ENCODE measurements around the gene UBA7. TPM values are rescaled to one million over a fixed set of nuclear protein-coding genes. Genes with fewer than 3 reads are reported as not detected.

The UBA7 gene
- total RNA-seq, 1 experiment from 2014 or later, result 0.85 TPM

- no CpG with 5 or more reads among the region's 3 CpGs for WGBS (ENCODE audit: extremely low coverage, insufficient read length, low lambda C conversion rate)
- H2BK120ac ChIP-seq (ENCODE audit: low read depth, low read length, poor library complexity, severe bottlenecking), result no peak overlapping the region
- no peak overlapping the region for H2BK12ac ChIP-seq (ENCODE audit: insufficient read length, low read depth, low read length)
- H4K91ac ChIP-seq (ENCODE audit: insufficient read length, low read depth, low read length), result no peak overlapping the region
- no peak overlapping the region for H3K56ac ChIP-seq (ENCODE audit: insufficient read length, low read depth, low read length)
- no peak overlapping the region for H2AFZ ChIP-seq (ENCODE audit: low read length)
- H4K20me1 ChIP-seq (ENCODE audit: control insufficient read depth, insufficient read depth, insufficient read length), result no peaks in the 10 kb centered on the region
- 0 out of 2 replicates have a peak overlapping the region, but pooled peaks have one; percentile 52 for H3K14ac ChIP-seq (ENCODE audit: insufficient read depth, low read length)
- Mint-ChIP-seq H3K4me3 (peak overlapping the region; percentile 87 to 92), H3K27ac (peak overlapping the region; percentile 48 to 97 (median 92); a peak in 5 of 7 replicates), H3K27me3 (ENCODE audit: low read depth) (no peaks in the 10 kb centered on the region; the same call in 1 of the 2 replicates), H3K36me3 (ENCODE audit: insufficient read depth in 1 of 3, low read depth in 3 of 3) (peaks cover 10 to 24% (median 21%) of the 10 kb centered on the region in 3 experiments), H3K9me3 (no peaks in the 10 kb centered on the region; a peak in 1 of 5 replicates), H3K4me1 (peaks cover 15 to 23% of the 10 kb centered on the region in 2 experiments)
- no peak for DNase-seq
- H4K5ac ChIP-seq (ENCODE audit: insufficient read length, low read depth, low read length), result no peak overlapping the region
- H3K4me2 ChIP-seq (ENCODE audit: insufficient read depth, insufficient read length, low read length), result peak overlapping the region; percentile 24
- peaks cover 6% of the 10 kb centered on the region for H3K79me1 ChIP-seq (ENCODE audit: insufficient read depth, low read depth, low read length, poor library complexity, severe bottlenecking)
- H3K9ac ChIP-seq (ENCODE audit: extremely low read depth, insufficient read length, low read length), result no peak overlapping the region
- H3K79me2 ChIP-seq (ENCODE audit: insufficient read depth, low read length), result peaks cover 2% of the 10 kb centered on the region; the same call in 1 of the 2 replicates
- H3K9me3 ChIP-seq (ENCODE audit: control insufficient read depth, low read depth, low read length), result no peaks in the 10 kb centered on the region
- H3K23me2 ChIP-seq (ENCODE audit: insufficient read length, low read depth, low read length, poor library complexity, severe bottlenecking), result peaks cover 5% of the 10 kb centered on the region
- H3K27me3 ChIP-seq (ENCODE audit: insufficient read depth, low read length), result no peaks in the 10 kb centered on the region; the same call in 1 of the 2 replicates
- no peak overlapping the region for H2BK5ac ChIP-seq (ENCODE audit: insufficient read length, low read length)
- no peak overlapping the region for H3T11ph ChIP-seq (ENCODE audit: low read length)
- peak overlapping the region; percentile 8 for H3K18ac ChIP-seq (ENCODE audit: insufficient read length, low read depth, low read length)
- H3K23ac ChIP-seq (ENCODE audit: insufficient read length, low read depth, low read length), result no peak overlapping the region
- TF ChIP-seq CTCF (conservative IDR thresholded peaks at IDR 0.05), result no peak
- no peak overlapping the region for H3K27ac ChIP-seq (ENCODE audit: insufficient read length, low read depth, low read length)
- H2BK20ac ChIP-seq (ENCODE audit: low read depth, low read length, poor library complexity, severe bottlenecking), result no peak overlapping the region
- no peak overlapping the region for H2BK15ac ChIP-seq (ENCODE audit: low read depth, low read length)
- no peak overlapping the region for H3K4ac ChIP-seq (ENCODE audit: low read depth, low read length)
- H2AK5ac ChIP-seq (ENCODE audit: insufficient read length, low read length), result no peak overlapping the region
- H3K4me1 ChIP-seq (ENCODE audit: insufficient read depth, low read length), result no peaks in the 10 kb centered on the region
- no peak overlapping the region for H4K8ac ChIP-seq (replicated peaks; ENCODE audit: insufficient read length, low read depth, low read length)
These were observed 26.6 kb downstream of the UBA7 start for GRCh38 chr3:49787182-49787464.

Measured in H9 (cell line).